Measurements from ENCODE around the gene OCRL.

- TF ChIP-seq CTCF (conservative IDR thresholded peaks at IDR 0.05; ENCODE audit: low read depth, low read length) = no peak
- TF ChIP-seq RFX5 (IDR thresholded peaks at IDR 0.05; ENCODE audit: low read depth, low read length) = no peak
- TF ChIP-seq FOS (IDR thresholded peaks at IDR 0.05; ENCODE audit: low read depth, low read length) = no peak
- TF ChIP-seq SMC3 (IDR thresholded peaks at IDR 0.05; ENCODE audit: low read depth, low read length) = no peak
- no peak for TF ChIP-seq POLR2A (IDR thresholded peaks at IDR 0.05; ENCODE audit: low read depth, low read length)
- TF ChIP-seq RAD21 (IDR thresholded peaks at IDR 0.05; ENCODE audit: low read length) = no peak
- TF ChIP-seq BHLHE40 (IDR thresholded peaks at IDR 0.05; ENCODE audit: low read depth, low read length) = no peak
- TF ChIP-seq ELK1 (IDR thresholded peaks at IDR 0.05; ENCODE audit: borderline replicate concordance, low read depth, low read length) = no peak
- TF ChIP-seq MAFK (IDR thresholded peaks at IDR 0.05; ENCODE audit: low read depth, low read length) = no peak
- TF ChIP-seq CHD1 (IDR thresholded peaks at IDR 0.05; ENCODE audit: low read depth, low read length) = no peak
- TF ChIP-seq RCOR1 (IDR thresholded peaks at IDR 0.05; ENCODE audit: insufficient replicate concordance, low read length) = no peak
Measured at GRCh38 chrX:129530410-129530809, 9.6 kb upstream of the OCRL start.

Measured in IMR-90 (cell line).